ENCODE results near the gene LIF. TPM values are rescaled to one million over a fixed set of nuclear protein-coding genes. Genes with fewer than 3 reads are reported as not detected.

Gene LIF
- total RNA-seq, 2 experiments from 2014 or later: 0.06 TPM; not detected in 1

DNA sequence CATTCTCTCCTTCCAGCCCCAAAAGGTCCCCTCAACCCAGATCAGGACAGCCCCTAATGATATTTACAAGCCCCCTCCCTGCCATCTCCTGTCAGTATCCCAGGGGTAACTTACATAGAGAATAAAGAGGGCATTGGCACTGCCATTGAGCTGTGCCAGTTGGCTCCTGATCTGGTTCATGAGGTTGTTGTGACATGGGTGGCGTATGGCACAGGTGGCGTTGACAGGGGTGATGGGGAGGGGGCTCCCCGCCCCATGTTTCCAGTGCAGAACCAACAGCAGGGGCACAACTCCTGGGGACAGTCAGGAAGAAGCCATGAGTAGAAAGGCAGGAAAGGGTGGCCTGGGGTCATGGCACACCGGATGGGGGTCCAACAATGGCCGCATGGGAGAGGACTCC is 1.9 kb downstream of the LIF start:
- TF ChIP-seq, protein P1, sequence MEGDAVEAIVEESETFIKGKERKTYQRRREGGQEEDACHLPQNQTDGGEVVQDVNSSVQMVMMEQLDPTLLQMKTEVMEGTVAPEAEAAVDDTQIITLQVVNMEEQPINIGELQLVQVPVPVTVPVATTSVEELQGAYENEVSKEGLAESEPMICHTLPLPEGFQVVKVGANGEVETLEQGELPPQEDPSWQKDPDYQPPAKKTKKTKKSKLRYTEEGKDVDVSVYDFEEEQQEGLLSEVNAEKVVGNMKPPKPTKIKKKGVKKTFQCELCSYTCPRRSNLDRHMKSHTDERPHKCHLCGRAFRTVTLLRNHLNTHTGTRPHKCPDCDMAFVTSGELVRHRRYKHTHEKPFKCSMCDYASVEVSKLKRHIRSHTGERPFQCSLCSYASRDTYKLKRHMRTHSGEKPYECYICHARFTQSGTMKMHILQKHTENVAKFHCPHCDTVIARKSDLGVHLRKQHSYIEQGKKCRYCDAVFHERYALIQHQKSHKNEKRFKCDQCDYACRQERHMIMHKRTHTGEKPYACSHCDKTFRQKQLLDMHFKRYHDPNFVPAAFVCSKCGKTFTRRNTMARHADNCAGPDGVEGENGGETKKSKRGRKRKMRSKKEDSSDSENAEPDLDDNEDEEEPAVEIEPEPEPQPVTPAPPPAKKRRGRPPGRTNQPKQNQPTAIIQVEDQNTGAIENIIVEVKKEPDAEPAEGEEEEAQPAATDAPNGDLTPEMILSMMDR (conservative IDR thresholded peaks at IDR 0.05; ENCODE audit: low read length): no peak
- TF ChIP-seq EZH2phosphoT487 (IDR thresholded peaks at IDR 0.05; ENCODE audit: borderline replicate concordance, low read depth, low read length): no peak
- H3K27ac ChIP-seq (ENCODE audit: low read depth, low read length, poor library complexity, severe bottlenecking): no peak overlapping the region
- H4K20me1 ChIP-seq (ENCODE audit: insufficient read depth, low read length): no peaks in the 10 kb centered on the region
- POLR2A ChIA-PET: no interaction called here
- no peaks in the 10 kb centered on the region for H3K9me2 ChIP-seq (ENCODE audit: insufficient read depth, low read length)
- no TSS peak for BruUV-seq (replicated peaks)
- peaks cover 16% of the 10 kb centered on the region for H3K4me1 ChIP-seq (ENCODE audit: insufficient read depth, low read length, poor library complexity, severe bottlenecking)
- H3K9me3 ChIP-seq (ENCODE audit: low read length): no peaks in the 10 kb centered on the region
- no peak overlapping the region for H2AFZ ChIP-seq (ENCODE audit: low read length)
- no peaks in the 10 kb centered on the region for H3K79me2 ChIP-seq (ENCODE audit: insufficient read depth, low read depth, low read length)
- H3K36me3 ChIP-seq (ENCODE audit: insufficient read depth, low read length): no peaks in the 10 kb centered on the region
- H3K4me3 ChIP-seq (ENCODE audit: low read depth, low read length, poor library complexity, severe bottlenecking): no peak overlapping the region
- no peak for DNase-seq (ENCODE audit: low spot score)
- intact Hi-C loops (cut with micrococcal nuclease; ENCODE audit: unreplicated experiment): no loop called here
- CTCF ChIA-PET (ENCODE audit: unreplicated experiment): no interaction called here
- H3K4me2 ChIP-seq (ENCODE audit: low read length): no peak overlapping the region

DNA sequence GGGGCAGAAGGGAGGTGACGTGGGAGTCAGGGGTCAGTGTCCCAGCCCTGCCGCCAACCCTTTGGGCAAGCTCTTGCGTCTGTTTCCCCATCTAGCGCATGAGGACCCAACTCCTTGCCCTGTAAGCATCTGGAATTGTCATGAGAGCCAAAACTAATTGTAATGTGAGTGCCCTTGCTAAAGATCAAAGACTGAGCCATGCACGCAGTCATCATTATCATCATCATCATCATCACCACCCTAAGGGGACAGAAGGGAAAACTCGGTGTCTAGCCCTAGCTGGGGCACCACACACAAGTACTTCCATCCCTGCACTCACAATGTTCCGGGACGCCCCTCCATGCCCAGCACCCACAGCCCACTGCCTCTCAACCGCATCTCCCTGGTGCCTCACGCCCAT is 2.5 kb downstream of the LIF start:
- no peak for DNase-seq (ENCODE audit: low spot score)
- ChIA-PET CTCF (ENCODE audit: unreplicated experiment) (no interaction called here), POLR2A (no interaction called here)
- Histone ChIP-seq H3K4me2 (ENCODE audit: low read length) (no peak overlapping the region), H2AFZ (ENCODE audit: low read length) (no peak overlapping the region), H3K4me1 (ENCODE audit: insufficient read depth, low read length, poor library complexity, severe bottlenecking) (peaks cover 16% of the 10 kb centered on the region), H3K79me2 (ENCODE audit: insufficient read depth, low read depth, low read length) (no peaks in the 10 kb centered on the region), H3K27ac (ENCODE audit: low read depth, low read length, poor library complexity, severe bottlenecking) (no peak overlapping the region), H3K4me3 (ENCODE audit: low read depth, low read length, poor library complexity, severe bottlenecking) (no peak overlapping the region), H3K9me2 (ENCODE audit: insufficient read depth, low read length) (no peaks in the 10 kb centered on the region), H4K20me1 (ENCODE audit: insufficient read depth, low read length) (no peaks in the 10 kb centered on the region), H3K36me3 (ENCODE audit: insufficient read depth, low read length) (no peaks in the 10 kb centered on the region), H3K9me3 (ENCODE audit: low read length) (no peaks in the 10 kb centered on the region)
- intact Hi-C loops (cut with micrococcal nuclease; ENCODE audit: unreplicated experiment): no loop called here
- TF ChIP-seq, protein P1 (conservative IDR thresholded peaks at IDR 0.05; ENCODE audit: low read length): no peak
- TF ChIP-seq EZH2phosphoT487 (IDR thresholded peaks at IDR 0.05; ENCODE audit: borderline replicate concordance, low read depth, low read length): no peak
- BruUV-seq (replicated peaks): no TSS peak

DNA sequence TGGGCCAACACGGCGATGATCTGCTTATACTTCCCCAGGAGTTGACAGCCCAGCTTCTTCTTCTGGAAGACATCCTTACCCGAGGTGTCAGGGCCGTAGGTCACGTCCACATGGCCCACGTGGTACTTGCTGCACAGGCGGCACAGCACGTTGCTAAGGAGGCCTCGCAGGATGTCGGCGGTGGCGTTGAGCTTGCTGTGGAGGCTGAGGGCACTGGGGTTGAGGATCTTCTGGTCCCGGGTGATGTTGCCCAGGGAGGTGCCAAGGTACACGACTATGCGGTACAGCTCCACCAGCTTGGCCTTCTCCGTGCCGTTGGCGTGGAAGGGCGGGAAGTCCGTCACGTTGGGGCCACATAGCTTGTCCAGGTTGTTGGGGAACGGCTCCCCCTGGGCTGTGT is 2.9 kb downstream of the LIF start:
- Histone ChIP-seq H2AFZ (ENCODE audit: low read length) (no peak overlapping the region), H3K9me2 (ENCODE audit: insufficient read depth, low read length) (no peaks in the 10 kb centered on the region), H3K4me1 (ENCODE audit: insufficient read depth, low read length, poor library complexity, severe bottlenecking) (peaks cover 16% of the 10 kb centered on the region), H3K4me2 (ENCODE audit: low read length) (no peak overlapping the region), H4K20me1 (ENCODE audit: insufficient read depth, low read length) (no peaks in the 10 kb centered on the region), H3K79me2 (ENCODE audit: insufficient read depth, low read depth, low read length) (no peaks in the 10 kb centered on the region), H3K36me3 (ENCODE audit: insufficient read depth, low read length) (no peaks in the 10 kb centered on the region), H3K27ac (ENCODE audit: low read depth, low read length, poor library complexity, severe bottlenecking) (no peak overlapping the region), H3K4me3 (ENCODE audit: low read depth, low read length, poor library complexity, severe bottlenecking) (no peak overlapping the region), H3K9me3 (ENCODE audit: low read length) (no peaks in the 10 kb centered on the region)
- ChIA-PET POLR2A (no interaction called here), CTCF (ENCODE audit: unreplicated experiment) (no interaction called here)
- no TSS peak for BruUV-seq (replicated peaks)
- intact Hi-C loops (cut with micrococcal nuclease; ENCODE audit: unreplicated experiment): no loop called here
- no peak for DNase-seq (ENCODE audit: low spot score)
- no peak for TF ChIP-seq EZH2phosphoT487 (IDR thresholded peaks at IDR 0.05; ENCODE audit: borderline replicate concordance, low read depth, low read length)
- TF ChIP-seq, protein P1 (conservative IDR thresholded peaks at IDR 0.05; ENCODE audit: low read length): no peak

Data from OCI-LY7 (cell line).